Heart left ventricle (tissue), 16 donors: ENCODE data around the gene MVB12A. TPM values are rescaled to one million over a fixed set of nuclear protein-coding genes. Genes with fewer than 3 reads are reported as not detected.

Experiments
- ATAC-seq, 4 donors: fragments of 200-7000 bp; cut with Tn5 transposase; one replicate each; pipeline ENCODE4 v1.9.1; 2020 to 2022; ENCODE audit warnings: moderate library complexity in 4 of 4, mild to moderate bottlenecking in 3 of 4, moderate number of reproducible peaks in 1 of 4
- DNase-seq, 5 donors: peaks; one replicate each; pipeline ENCODE4 v3.0.0-alpha.2; 2020
- H3K27ac ChIP-seq, 12 donors: fragments of 200-600 bp; sonication (generic) in 4 of 12; one replicate each; pipeline versions ENCODE4 v1.5.0 to v1.8.0; 2016 to 2022; ENCODE audit warnings: mild to moderate bottlenecking in 2 of 12
- H3K27me3 ChIP-seq, 9 donors: fragments of 200-600 bp; sonication (generic) in 2 of 9; one replicate each; pipeline versions ENCODE4 v1.5.1 to v1.8.0; 2016 to 2022; ENCODE audit warnings: mild to moderate bottlenecking in 3 of 9
- H3K36me3 ChIP-seq, 9 donors: fragments of 200-600 bp; sonication (generic) in 2 of 9; one replicate each; pipeline versions ENCODE4 v1.5.0 to v1.8.0; 2018 to 2022; ENCODE audit warnings: mild to moderate bottlenecking in 2 of 9
- H3K4me1 ChIP-seq, 12 donors: fragments of 200-600 bp; sonication (generic) in 4 of 12; one replicate each; pipeline versions ENCODE4 v1.5.0 to v1.8.0; 2016 to 2022; ENCODE audit warnings: mild to moderate bottlenecking in 3 of 12
- H3K4me3 ChIP-seq, 12 donors: fragments of 200-600 bp; sonication (generic) in 4 of 12; one replicate each; pipeline versions ENCODE4 v1.5.0 to v1.8.0; 2017 to 2022; ENCODE audit warnings: mild to moderate bottlenecking in 9 of 12, moderate library complexity in 4 of 12
- H3K9me3 ChIP-seq, 12 donors: fragments of 200-600 bp; sonication (generic) in 4 of 12; one replicate each; pipeline versions ENCODE4 v1.5.0 to v1.8.0; 2016 to 2022; ENCODE audit warnings: mild to moderate bottlenecking in 1 of 12
- POLR2A ChIP-seq, 2 donors: fragments of 450-650 bp; IDR thresholded peaks; one replicate each; pipeline ENCODE4 v1.6.1; 2017; ENCODE audit warnings: antibody characterized with exemption in 2 of 2, mild to moderate bottlenecking in 2 of 2, moderate library complexity in 2 of 2
- WGBS, 4 donors: extraction: QIAGEN DNeasy Blood & Tissue Kit in 2 of 4; methylation state at CpG; one replicate each; pipeline versions ENCODE4 v1.1.5 to v1.1.7; 2013 to 2018; 5-methylcytosine and 5-hydroxymethylcytosine counted together
- intact Hi-C, 10 donors: fragments of 100-400 bp; cut with DNase I; formaldehyde crosslinking; loops; one replicate each; pipeline versions ENCODE4 v1.11.1 to v1.14.2; 2022
- polyA plus RNA-seq, 2 donors: library from polyadenylated mRNA; stranded (reverse); fragments of 200-250 nt; gene quantifications; one replicate each; pipeline ENCODE4 v1.2.3, GENCODE V29; 2013
- total RNA-seq, 9 donors: library from RNA; depleted of rRNA in 2 of 9; stranded (reverse); fragments of >200 nt in 2 of 9; fragmentation: NEBNext Ultra II Directional in 3 of 9; extraction: Animal tissue kit (Norgen Biotek cat#: 25700) in 3 of 9; gene quantifications; one replicate each; pipeline versions ENCODE4 v1.1.0 to v1.2.4, GENCODE V29; 2016 to 2023
- TF ChIP-seq, protein P1 (sequence below), 12 donors: fragments of 200-600 bp; sonication (generic) in 4 of 12; IDR thresholded peaks; one replicate each; pipeline versions ENCODE4 v1.5.0 to v1.8.0; 2018 to 2022; ENCODE audit warnings: antibody characterized with exemption in 12 of 12, mild to moderate bottlenecking in 5 of 12
- donor health status: ischemic (EF 13 %, LVEDD 7.1; RV severe dilation, severe dysfunction).
- donor health status: healthy with polysubstance abuse.
- donor health status: DM: no; HTN: yes; CAD: no.
- donor health status: DM: no; HTN: no; CAD: no.
- donor health status: ischemic (EF 25% LVEDD 6.9; RV normal size, moderate dysfunction).
- donor health status: ischemic (EF 25% LVEDD 5.7; RV mildly dilated, moderate dysfunction).
- donor health status: healthy.
- donor health status: DM: yes; HTN: yes; CAD: no.
- donor health status: ischemic (EF 35%, LVEDD 5.7; RV mildly dilated, moderate dysfunction).
- donor health status: nonischemic (EF 11% LVEDD 7.7; RV severe dilation, severe dysfunction).
- donor health status: DM: yes; HTN: yes; CAD: no.
- donor health status: PGD.
- donor health status: ischemic (EF 29% LVEDD 5.4; RV normal size, mild dysfunction).
- donor health status: nonischemic (EF 23%, LVEDD 6.1; RV moderate dilation, normal function).

MVB12A gene
- total and polyA plus RNA-seq, 11 donors, result 11.8 to 46.5 (median 21.3) TPM

DNA sequence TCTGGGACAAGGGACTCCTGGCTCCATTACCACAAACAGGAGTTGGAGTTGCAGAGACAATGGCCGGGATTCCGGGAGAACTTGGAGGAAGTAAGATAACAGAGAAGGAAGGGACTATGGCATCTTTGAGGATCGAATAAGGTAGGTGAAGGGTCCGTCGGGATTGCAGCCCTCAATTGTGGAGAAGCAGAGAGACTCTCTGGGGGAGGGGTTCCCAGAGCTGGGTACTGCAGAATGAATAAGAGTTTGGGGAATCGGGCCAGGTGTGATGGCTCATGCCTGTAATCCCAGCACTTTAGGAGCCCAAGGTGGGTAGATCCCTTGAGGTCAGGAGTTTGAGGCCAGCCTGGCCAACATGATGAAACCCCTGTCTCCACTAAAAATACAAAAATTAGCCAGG lies 18.2 kb upstream of the MVB12A start:
- ATAC-seq, result no peak
- no peak for TF ChIP-seq POLR2A (IDR thresholded peaks at IDR 0.05)
- TF ChIP-seq, protein P1, sequence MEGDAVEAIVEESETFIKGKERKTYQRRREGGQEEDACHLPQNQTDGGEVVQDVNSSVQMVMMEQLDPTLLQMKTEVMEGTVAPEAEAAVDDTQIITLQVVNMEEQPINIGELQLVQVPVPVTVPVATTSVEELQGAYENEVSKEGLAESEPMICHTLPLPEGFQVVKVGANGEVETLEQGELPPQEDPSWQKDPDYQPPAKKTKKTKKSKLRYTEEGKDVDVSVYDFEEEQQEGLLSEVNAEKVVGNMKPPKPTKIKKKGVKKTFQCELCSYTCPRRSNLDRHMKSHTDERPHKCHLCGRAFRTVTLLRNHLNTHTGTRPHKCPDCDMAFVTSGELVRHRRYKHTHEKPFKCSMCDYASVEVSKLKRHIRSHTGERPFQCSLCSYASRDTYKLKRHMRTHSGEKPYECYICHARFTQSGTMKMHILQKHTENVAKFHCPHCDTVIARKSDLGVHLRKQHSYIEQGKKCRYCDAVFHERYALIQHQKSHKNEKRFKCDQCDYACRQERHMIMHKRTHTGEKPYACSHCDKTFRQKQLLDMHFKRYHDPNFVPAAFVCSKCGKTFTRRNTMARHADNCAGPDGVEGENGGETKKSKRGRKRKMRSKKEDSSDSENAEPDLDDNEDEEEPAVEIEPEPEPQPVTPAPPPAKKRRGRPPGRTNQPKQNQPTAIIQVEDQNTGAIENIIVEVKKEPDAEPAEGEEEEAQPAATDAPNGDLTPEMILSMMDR (IDR thresholded peaks at IDR 0.05), result no peak
- intact Hi-C loops, result no loop called here
- no peak for DNase-seq
- WGBS, 4 donors, result 51 to 75% (median 67%) methylated on average over 6 of the region's 6 CpGs
- Histone ChIP-seq H3K4me1 (peaks cover 0 to 31% (median 3%) of the 10 kb centered on the region in 12 donors), H3K36me3 (peaks cover 0 to 40% (median 3%) of the 10 kb centered on the region in 9 donors), H3K4me3 (no peak overlapping the region), H3K27ac (peak overlapping the region in 3 of 12 donors; percentile 5 to 34 (median 29)), H3K9me3 (no peaks in the 10 kb centered on the region), H3K27me3 (peaks cover 0 to 7% (median 0%) of the 10 kb centered on the region in 9 donors)

- DNase-seq, result peak in 2 of 5 donors; percentile 49 to 65
- WGBS, 4 donors, result 36 to 53% (median 37%) methylated on average over 29 to 35 of the region's 36 CpGs
- Histone ChIP-seq H3K27ac (peak overlapping the region in 11 of 12 donors; percentile 5 to 90 (median 83)), H3K4me3 (peak overlapping the region; percentile 44 to 83 (median 54)), H3K9me3 (no peaks in the 10 kb centered on the region), H3K27me3 (peaks cover 0 to 7% (median 0%) of the 10 kb centered on the region in 9 donors), H3K36me3 (peaks cover 0 to 33% (median 3%) of the 10 kb centered on the region in 9 donors), H3K4me1 (peaks cover 0 to 37% (median 7%) of the 10 kb centered on the region in 12 donors)
- peak in 3 of 4 donors; percentile 29 to 49 (median 41) for ATAC-seq
- TF ChIP-seq, protein P1 (IDR thresholded peaks at IDR 0.05), result no peak
- TF ChIP-seq POLR2A (IDR thresholded peaks at IDR 0.05), result no peak
- intact Hi-C loops, result no loop called here
Measured at GRCh38 chr19:17402982-17403855, 16.6 kb upstream of the MVB12A start.

GRCh38 chr19:17404015-17404414 lies 15.8 kb upstream of the MVB12A start:
- no peaks in the 10 kb centered on the region for H3K9me3 ChIP-seq
- intact Hi-C loops, result no loop called here
- H3K4me3 ChIP-seq, result peak overlapping the region; percentile 44 to 83 (median 54)
- WGBS, 4 donors, result 60 to 79% (median 69%) methylated on average over 6 of the region's 6 CpGs
- no peak for ATAC-seq
- no peak for DNase-seq
- H3K27ac ChIP-seq, result peak overlapping the region; percentile 67 to 97 (median 84)
- TF ChIP-seq, protein P1 (IDR thresholded peaks at IDR 0.05), result no peak
- TF ChIP-seq POLR2A (IDR thresholded peaks at IDR 0.05), result no peak
- H3K36me3 ChIP-seq, result peaks cover 0 to 26% (median 0%) of the 10 kb centered on the region in 9 donors
- peaks cover 0 to 39% (median 7%) of the 10 kb centered on the region in 12 donors for H3K4me1 ChIP-seq
- H3K27me3 ChIP-seq, result peaks cover 0 to 7% (median 0%) of the 10 kb centered on the region in 9 donors

DNA sequence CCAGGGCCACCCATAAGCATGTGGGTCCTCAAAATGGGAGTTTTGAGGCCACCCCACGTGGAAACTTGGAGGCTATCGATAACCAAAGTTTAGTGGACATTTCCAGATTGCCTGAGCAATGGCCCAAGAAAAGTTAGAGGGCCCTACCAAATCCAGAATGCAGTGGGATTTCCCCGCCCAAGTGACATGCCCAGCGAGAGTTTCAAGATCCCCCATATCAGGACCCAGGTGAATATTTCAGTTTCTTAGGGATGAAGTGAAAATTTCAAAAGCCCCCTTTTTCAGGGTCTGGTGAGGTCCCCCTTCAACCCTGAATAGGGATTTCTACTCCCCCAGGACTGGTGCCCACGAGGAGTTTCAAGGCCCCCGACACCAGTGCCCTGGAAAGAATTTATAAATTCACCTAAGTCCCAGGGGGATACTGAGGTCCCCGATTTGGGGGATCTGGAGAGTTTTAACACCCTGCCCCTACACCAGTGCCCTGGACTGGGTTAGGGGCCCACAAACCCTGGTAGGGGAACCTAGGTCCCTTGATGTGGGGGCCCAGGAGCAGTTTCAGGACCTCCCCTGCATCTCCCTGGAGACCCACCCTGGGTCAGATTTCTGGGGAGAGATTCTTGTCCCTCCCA lies 15.1 kb upstream of the MVB12A start:
- 52 to 66% (median 63%) methylated on average over 7 of the region's 7 CpGs for WGBS, 4 donors
- Histone ChIP-seq H3K9me3 (no peaks in the 10 kb centered on the region), H3K27ac (peak overlapping the region; percentile 67 to 97 (median 84)), H3K36me3 (peaks cover 0 to 23% (median 0%) of the 10 kb centered on the region in 9 donors), H3K27me3 (peaks cover 0 to 7% (median 0%) of the 10 kb centered on the region in 9 donors), H3K4me3 (peak overlapping the region; percentile 44 to 83 (median 54)), H3K4me1 (peaks cover 0 to 39% (median 7%) of the 10 kb centered on the region in 12 donors)
- peak in 1 of 4 donors; percentile 6 for ATAC-seq
- intact Hi-C loops, result no loop called here
- TF ChIP-seq POLR2A (IDR thresholded peaks at IDR 0.05), result no peak
- TF ChIP-seq, protein P1 (IDR thresholded peaks at IDR 0.05), result no peak
- no peak for DNase-seq
